Transverse colon (tissue), 4 donors: ENCODE data around the gene AUNIP. TPM values are rescaled to one million over a fixed set of nuclear protein-coding genes. Genes with fewer than 3 reads are reported as not detected.

ENCODE experiments used
- DNase-seq: peaks from one replicate; pipeline ENCODE4 v3.0.0-alpha.2; 2019
- H3K27ac ChIP-seq, 4 donors: fragments of 200-600 bp; sonication (generic); 2 replicates each; pipeline ENCODE4 v1.5.1; 2016 to 2018; ENCODE audit warnings: inconsistent platforms in 4 of 4
- H3K27me3 ChIP-seq: fragments of 200-600 bp; sonication (generic); 2 replicates; pipeline ENCODE4 v1.5.1; 2017; ENCODE audit warnings: inconsistent platforms
- H3K36me3 ChIP-seq, 4 donors: fragments of 200-600 bp; sonication (generic); 2 replicates each; pipeline ENCODE4 v1.5.1; 2017 to 2019; ENCODE audit warnings: inconsistent platforms in 4 of 4
- H3K4me1 ChIP-seq, 4 donors: fragments of 200-600 bp; sonication (generic); 2 replicates each; pipeline ENCODE4 v1.5.1; 2017 to 2020; ENCODE audit warnings: inconsistent platforms in 4 of 4
- H3K4me3 ChIP-seq, 4 donors: fragments of 200-600 bp; sonication (generic); 1 replicate in 1 of 4; 2 replicates in 3 of 4; pipeline versions ENCODE4 v1.5.1 to v1.6.1; 2017 to 2019; ENCODE audit warnings: inconsistent platforms in 4 of 4
- H3K9me3 ChIP-seq, 2 donors: fragments of 200-600 bp; sonication (generic); 2 replicates each; pipeline ENCODE4 v1.5.1; 2017 to 2019; ENCODE audit warnings: inconsistent platforms in 2 of 2
- EP300 ChIP-seq: sonication (generic); formaldehyde crosslinking; IDR thresholded peaks from one replicate; pipeline ENCODE4 v1.6.1; 2017; ENCODE audit warnings: antibody characterized with exemption, low read depth
- POLR2A ChIP-seq: fragments of 450-650 bp; IDR thresholded peaks from one replicate; pipeline ENCODE4 v1.6.1; 2016; ENCODE audit warnings: antibody characterized with exemption, mild to moderate bottlenecking, moderate library complexity
- POLR2AphosphoS5 ChIP-seq, 3 donors: sonication (generic); formaldehyde crosslinking; IDR thresholded peaks; one replicate each; pipeline ENCODE4 v1.6.1; 2016; ENCODE audit warnings: antibody characterized with exemption in 3 of 3
- WGBS, 2 donors: methylation state at CpG; one replicate each; pipeline ENCODE4 v1.1.5; 2018; ENCODE audit warnings: low coverage in 1 of 2; 5-methylcytosine and 5-hydroxymethylcytosine counted together
- in situ Hi-C, 4 donors: fragments of 200-750 bp; cut with MboI; loops; one replicate each; pipeline versions ENCODE4 v1.15.0 to v1.15.1; 2017; ENCODE audit warnings: low sequenced_read_pairs in 3 of 4, low pct_ligation_motif_present in 1 of 4, low pct_unique_long_range_greater_than_20kb in 1 of 4
- intact Hi-C: fragments of 100-400 bp; cut with DNase I; formaldehyde crosslinking; loops from one replicate; pipeline ENCODE4 v1.15.1; 2023; ENCODE audit warnings: low total_unique reads
- total RNA-seq, 4 donors: library from RNA; depleted of rRNA; stranded (reverse); fragments of >200 nt; gene quantifications; one replicate each; pipeline ENCODE4 v1.1.0, GENCODE V29; 2016
- TF ChIP-seq, protein P1 (sequence below), 5 experiments: fragments of 200-600 bp in 3 of 5; fragments of 450-650 bp in 2 of 5; sonication (generic) in 3 of 5; IDR thresholded peaks; 1 replicate in 2 of 5; 2 replicates in 3 of 5; pipeline ENCODE4 v1.5.1; 2016 to 2017; ENCODE audit warnings: antibody characterized with exemption in 5 of 5, inconsistent platforms in 3 of 5, mild to moderate bottlenecking in 2 of 5, moderate library complexity in 1 of 5

AUNIP gene
- total RNA-seq, 4 donors from 2014 or later: 0.41 TPM; not detected in 3

DNA sequence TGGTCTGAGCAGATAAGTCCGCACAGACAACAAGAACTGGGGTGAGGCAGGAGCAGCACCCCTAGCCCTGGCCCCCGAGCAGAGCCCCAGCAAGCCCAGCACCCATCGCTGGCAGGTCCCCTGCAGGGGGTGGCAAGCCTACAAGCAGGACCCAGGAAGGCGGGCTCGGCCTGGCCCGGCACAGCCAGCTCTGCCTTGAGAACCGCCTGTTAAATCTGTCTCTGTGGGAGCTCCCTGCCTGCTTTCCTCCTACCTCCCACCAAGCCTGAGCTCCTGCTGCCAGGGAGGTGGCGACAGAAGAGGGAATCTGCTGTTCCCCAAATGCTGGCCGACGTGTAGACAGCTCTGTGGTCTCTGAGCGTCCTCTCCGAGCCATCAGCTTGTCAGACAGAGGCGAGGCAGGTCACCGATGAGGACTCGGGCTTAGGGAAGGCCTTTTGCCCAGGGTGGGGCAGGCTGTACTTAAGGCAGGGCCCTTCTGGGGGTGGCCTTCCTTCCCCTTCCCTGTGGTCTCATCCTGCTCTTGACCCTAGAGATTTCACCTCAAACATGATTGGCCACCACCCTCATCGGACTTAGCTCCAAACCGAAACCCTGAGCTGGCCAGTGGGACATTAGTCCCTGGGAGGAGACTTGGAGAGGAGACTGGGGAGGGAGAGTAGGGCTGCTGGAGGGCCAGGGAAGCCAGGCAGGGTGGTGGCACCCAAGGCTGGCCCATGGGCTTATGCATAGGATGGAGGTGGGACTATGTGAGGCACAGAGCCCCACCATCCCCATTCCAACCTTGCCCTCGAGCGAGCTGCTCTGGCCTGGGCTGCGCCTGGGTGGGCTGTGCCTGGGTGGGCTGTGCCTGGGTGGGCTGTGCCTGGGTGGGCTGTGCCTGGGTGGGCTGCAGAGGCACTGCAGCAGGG lies 51.5 kb downstream of the AUNIP start:
- intact Hi-C loops (no loop called here), in situ Hi-C loops (no loop called here)
- Histone ChIP-seq H3K36me3 (no peaks in the 10 kb centered on the region), H3K27ac (no peak overlapping the region), H3K9me3 (no peaks in the 10 kb centered on the region), H3K4me3 (no peak overlapping the region), H3K27me3 (no peaks in the 10 kb centered on the region), H3K4me1 (peaks cover under 1 to 20% (median 3%) of the 10 kb centered on the region in 4 donors)
- 76% methylated on average over 16 of the region's 20 CpGs; no CpG with 5 or more reads in 1 of the 2 donors for WGBS, 2 donors
- TF ChIP-seq POLR2AphosphoS5 (IDR thresholded peaks at IDR 0.05) (no peak), EP300 (no peak), POLR2A (no peak)
- TF ChIP-seq, protein P1, sequence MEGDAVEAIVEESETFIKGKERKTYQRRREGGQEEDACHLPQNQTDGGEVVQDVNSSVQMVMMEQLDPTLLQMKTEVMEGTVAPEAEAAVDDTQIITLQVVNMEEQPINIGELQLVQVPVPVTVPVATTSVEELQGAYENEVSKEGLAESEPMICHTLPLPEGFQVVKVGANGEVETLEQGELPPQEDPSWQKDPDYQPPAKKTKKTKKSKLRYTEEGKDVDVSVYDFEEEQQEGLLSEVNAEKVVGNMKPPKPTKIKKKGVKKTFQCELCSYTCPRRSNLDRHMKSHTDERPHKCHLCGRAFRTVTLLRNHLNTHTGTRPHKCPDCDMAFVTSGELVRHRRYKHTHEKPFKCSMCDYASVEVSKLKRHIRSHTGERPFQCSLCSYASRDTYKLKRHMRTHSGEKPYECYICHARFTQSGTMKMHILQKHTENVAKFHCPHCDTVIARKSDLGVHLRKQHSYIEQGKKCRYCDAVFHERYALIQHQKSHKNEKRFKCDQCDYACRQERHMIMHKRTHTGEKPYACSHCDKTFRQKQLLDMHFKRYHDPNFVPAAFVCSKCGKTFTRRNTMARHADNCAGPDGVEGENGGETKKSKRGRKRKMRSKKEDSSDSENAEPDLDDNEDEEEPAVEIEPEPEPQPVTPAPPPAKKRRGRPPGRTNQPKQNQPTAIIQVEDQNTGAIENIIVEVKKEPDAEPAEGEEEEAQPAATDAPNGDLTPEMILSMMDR (IDR thresholded peaks at IDR 0.05): no peak
- no peak for DNase-seq

DNA sequence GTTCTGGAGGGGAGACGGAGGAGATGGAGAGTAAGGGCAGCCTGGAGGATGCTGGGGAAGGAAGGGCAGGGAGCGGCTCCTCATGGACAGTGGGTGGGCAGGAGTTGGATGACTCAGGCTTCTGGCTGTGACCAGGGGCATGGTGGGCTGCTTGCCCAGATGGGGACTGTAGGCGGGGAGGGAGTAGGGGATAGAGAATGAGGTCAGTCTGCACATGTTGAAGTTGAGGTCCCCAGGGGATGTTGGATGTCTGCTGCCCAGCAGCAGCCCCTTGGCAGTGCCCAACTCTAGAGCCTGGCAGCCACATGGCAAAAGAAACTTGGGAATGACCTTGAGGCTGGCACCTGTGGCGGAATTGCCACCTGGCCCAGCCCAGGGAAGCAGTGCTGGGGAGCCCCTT lies 52.8 kb downstream of the AUNIP start:
- H3K4me3 ChIP-seq: no peak overlapping the region
- TF ChIP-seq, protein P1 (IDR thresholded peaks at IDR 0.05): no peak
- TF ChIP-seq POLR2AphosphoS5 (IDR thresholded peaks at IDR 0.05) (no peak), POLR2A (no peak), EP300 (no peak)
- peaks cover 2 to 29% (median 5%) of the 10 kb centered on the region in 4 donors for H3K4me1 ChIP-seq
- no peak for DNase-seq
- intact Hi-C loops: no loop called here
- H3K36me3 ChIP-seq: no peaks in the 10 kb centered on the region
- WGBS, 2 donors: 89 to 93% methylated on average over 2 to 4 of the region's 4 CpGs
- in situ Hi-C loops: no loop called here
- H3K9me3 ChIP-seq: no peaks in the 10 kb centered on the region
- no peaks in the 10 kb centered on the region for H3K27me3 ChIP-seq
- peak overlapping the region in 2 of 4 donors; percentile 17 to 20 for H3K27ac ChIP-seq

DNA sequence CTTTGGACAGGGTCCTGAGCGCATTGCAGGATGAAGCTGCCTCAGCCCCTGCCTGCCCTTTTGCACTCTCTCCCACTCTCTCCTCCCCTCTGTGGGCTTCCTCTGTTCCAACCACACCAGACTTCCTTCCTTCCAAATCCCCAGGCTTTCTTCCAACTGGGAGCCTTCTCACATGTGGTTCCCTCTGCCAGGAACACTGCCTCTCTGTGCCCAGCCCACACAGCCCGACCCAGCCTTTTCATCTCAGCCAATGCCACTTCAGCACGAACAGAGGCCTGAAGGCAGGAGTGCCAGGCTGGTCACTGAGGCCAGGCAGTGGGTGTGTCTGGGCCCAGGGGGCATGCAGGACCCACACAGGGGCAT lies 53.4 kb downstream of the AUNIP start:
- DNase-seq: no peak
- 47% methylated on average over 3 of the region's 3 CpGs; no CpG with 5 or more reads in 1 of the 2 donors for WGBS, 2 donors
- Histone ChIP-seq H3K27me3 (no peaks in the 10 kb centered on the region), H3K4me3 (no peak overlapping the region), H3K4me1 (peaks cover 6 to 35% (median 7%) of the 10 kb centered on the region in 4 donors), H3K36me3 (no peaks in the 10 kb centered on the region), H3K27ac (peak overlapping the region in 3 of 4 donors; percentile 17 to 20 (median 17)), H3K9me3 (no peaks in the 10 kb centered on the region)
- in situ Hi-C loops (no loop called here), intact Hi-C loops (no loop called here)
- TF ChIP-seq, protein P1 (IDR thresholded peaks at IDR 0.05): no peak
- TF ChIP-seq EP300 (no peak), POLR2AphosphoS5 (IDR thresholded peaks at IDR 0.05) (no peak), POLR2A (no peak)

DNA sequence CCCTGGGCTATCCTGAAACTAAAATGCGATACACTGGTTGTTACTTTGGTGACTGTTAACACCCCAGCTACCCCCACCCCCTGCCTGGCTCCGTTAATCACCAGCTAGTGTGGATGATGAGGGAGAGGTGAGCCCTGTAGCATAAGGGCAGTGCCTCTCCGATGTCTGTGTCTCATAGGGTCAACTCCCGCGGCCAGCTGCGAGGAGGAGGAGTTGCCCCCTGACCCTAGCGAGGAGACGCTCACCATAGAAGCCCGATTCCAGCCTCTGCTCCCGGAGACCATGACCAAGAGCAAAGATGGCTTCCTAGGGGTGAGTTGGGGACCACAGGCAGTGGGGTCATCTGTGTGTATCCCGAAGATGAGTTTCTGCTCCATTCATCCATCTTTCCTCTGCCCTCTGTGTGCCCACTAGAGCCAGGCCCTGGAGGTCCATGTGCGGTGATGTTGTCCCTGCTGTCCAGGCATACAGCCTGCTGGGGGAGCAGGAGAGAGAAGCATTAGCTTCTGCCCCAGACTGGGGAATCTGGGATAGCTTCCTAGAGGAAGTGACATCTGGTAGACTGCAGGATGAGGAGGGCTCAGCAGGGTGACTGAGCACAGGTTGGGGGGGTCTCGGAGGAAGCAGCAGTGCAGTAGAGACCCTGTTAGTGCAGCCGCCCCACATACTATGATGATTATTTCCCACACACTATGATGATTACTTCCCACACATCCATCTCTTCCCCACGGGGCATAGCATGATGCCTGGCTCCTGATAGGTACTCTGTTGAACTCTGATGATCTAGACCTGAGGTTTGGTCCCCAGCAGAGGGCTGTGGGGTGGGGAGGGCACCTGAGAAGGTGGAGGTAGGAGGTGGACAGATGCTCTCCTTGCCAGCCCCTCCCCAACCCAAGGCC lies 54.0 kb downstream of the AUNIP start:
- Histone ChIP-seq H3K36me3 (no peaks in the 10 kb centered on the region), H3K4me1 (peaks cover 9 to 39% (median 11%) of the 10 kb centered on the region in 4 donors), H3K4me3 (no peak overlapping the region), H3K27me3 (no peaks in the 10 kb centered on the region), H3K27ac (peak overlapping the region in 3 of 4 donors; percentile 17 to 20 (median 17)), H3K9me3 (no peaks in the 10 kb centered on the region)
- intact Hi-C loops: loop anchor here (5.0 kb wide), 1 partner anchor 192 kb away; the partner anchor contains the start of gene PAFAH2
- TF ChIP-seq POLR2A (no peak), POLR2AphosphoS5 (IDR thresholded peaks at IDR 0.05) (no peak), EP300 (no peak)
- TF ChIP-seq, protein P1 (IDR thresholded peaks at IDR 0.05): no peak
- no peak for DNase-seq
- WGBS, 2 donors: 81 to 97% methylated on average over 5 to 14 of the region's 15 CpGs
- in situ Hi-C loops: no loop called here
